DND-41 (cell line): ENCODE measurements around the gene TNS1.

Source experiments
- ATAC-seq: fragments of 200-7000 bp; cut with Tn5 transposase; 3 replicates; pipeline ENCODE4 v1.9.1; 2021; ENCODE audit warnings: low read depth; ENCODE audit not compliant: insufficient read depth
- DNase-seq: peaks from one replicate; pipeline ENCODE4 v3.0.0-alpha.2; 2020
- H2AFZ ChIP-seq: 2 replicates; pipeline ENCODE4 v1.6.0; 2012; ENCODE audit warnings: low read depth, low read length
- H3K27ac ChIP-seq: 2 replicates; pipeline ENCODE4 v1.5.1; 2012; ENCODE audit warnings: low read length, inconsistent platforms
- H3K27me3 ChIP-seq: fragments of 200-600 bp; sonication (generic); 2 replicates; pipeline ENCODE4 v1.6.0; 2012; ENCODE audit warnings: low read length, mild to moderate bottlenecking, inconsistent platforms; ENCODE audit not compliant: insufficient read depth, poor library complexity
- H3K36me3 ChIP-seq: 2 replicates; pipeline ENCODE4 v1.5.1; 2012; ENCODE audit warnings: low read length, inconsistent platforms; ENCODE audit not compliant: insufficient read depth
- H3K4me1 ChIP-seq: 2 replicates; pipeline ENCODE4 v1.5.1; 2012; ENCODE audit warnings: mild to moderate bottlenecking, low read length; ENCODE audit not compliant: insufficient read depth
- H3K4me2 ChIP-seq: 2 replicates; pipeline ENCODE4 v1.6.0; 2012; ENCODE audit warnings: mild to moderate bottlenecking, moderate library complexity, low read length, inconsistent platforms; ENCODE audit not compliant: insufficient read depth
- H3K4me3 ChIP-seq, 2 experiments: fragments of 200-600 bp in 1 of 2; shearing (Covaris generic) in 1 of 2; 2 replicates each; pipeline ENCODE4 v1.5.1; 2012 to 2016; ENCODE audit warnings: inconsistent platforms in 2 of 2, low read length in 2 of 2, mild to moderate bottlenecking in 2 of 2, low read depth in 1 of 2, moderate library complexity in 1 of 2
- H3K79me2 ChIP-seq: 2 replicates; pipeline ENCODE4 v1.6.0; 2012; ENCODE audit warnings: low read length, inconsistent platforms; ENCODE audit not compliant: insufficient read depth
- H3K9ac ChIP-seq: 2 replicates; pipeline ENCODE4 v1.6.0; 2012; ENCODE audit warnings: low read depth, mild to moderate bottlenecking, inconsistent platforms, low read length, moderate library complexity
- H3K9me3 ChIP-seq: 2 replicates; pipeline ENCODE4 v1.5.1; 2012; ENCODE audit warnings: low read length, moderate library complexity, mild to moderate bottlenecking, inconsistent platforms; ENCODE audit not compliant: insufficient read depth, severe bottlenecking
- H4K20me1 ChIP-seq: 2 replicates; pipeline ENCODE4 v1.6.0; 2012; ENCODE audit warnings: low read length; ENCODE audit not compliant: insufficient read depth
- EZH2 ChIP-seq: IDR thresholded peaks from 3 replicates; pipeline ENCODE4 v1.6.1; 2012; ENCODE audit warnings: borderline replicate concordance, low read depth, mild to moderate bottlenecking, moderate library complexity, low read length, inconsistent platforms; ENCODE audit not compliant: severe bottlenecking
- TF ChIP-seq, protein P1 (sequence below): IDR thresholded peaks from 2 replicates; pipeline ENCODE4 v1.5.1; 2012; ENCODE audit warnings: borderline replicate concordance, low read length, moderate library complexity, mild to moderate bottlenecking; ENCODE audit not compliant: poor library complexity, severe bottlenecking; ENCODE audit errors: extremely low read depth

TNS1 gene

DNA sequence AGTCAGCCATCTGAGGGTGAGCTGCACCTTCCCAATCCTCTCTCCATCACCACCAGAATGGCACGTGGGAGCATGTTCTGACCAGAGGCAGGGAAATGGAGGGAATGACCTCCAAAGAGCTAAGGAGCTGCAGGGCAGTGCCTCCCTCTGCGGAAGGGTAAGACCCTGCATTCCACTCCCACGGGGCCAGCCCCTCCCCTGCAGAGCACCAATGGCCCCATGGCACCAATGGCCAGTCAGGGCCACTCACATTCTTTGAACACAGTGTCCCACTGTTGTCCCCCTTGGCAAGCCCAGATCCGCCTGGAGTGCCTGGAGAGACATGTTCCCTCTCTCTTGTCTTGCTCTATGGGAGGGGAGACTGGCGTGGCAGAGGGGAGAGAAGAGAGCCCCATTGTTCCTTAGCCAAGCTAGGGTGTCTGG is 164.4 kb downstream of the TNS1 start:
- Histone ChIP-seq H3K4me3 (no peak overlapping the region), H3K9me3 (no peaks in the 10 kb centered on the region), H3K36me3 (no peaks in the 10 kb centered on the region), H3K4me1 (no peaks in the 10 kb centered on the region), H2AFZ (no peak overlapping the region), H3K79me2 (no peaks in the 10 kb centered on the region), H3K9ac (no peak overlapping the region), H3K27me3 (no peaks in the 10 kb centered on the region), H4K20me1 (no peaks in the 10 kb centered on the region), H3K4me2 (no peak overlapping the region), H3K27ac (no peak overlapping the region)
- ATAC-seq (no peak), DNase-seq (no peak)
- TF ChIP-seq, protein P1, sequence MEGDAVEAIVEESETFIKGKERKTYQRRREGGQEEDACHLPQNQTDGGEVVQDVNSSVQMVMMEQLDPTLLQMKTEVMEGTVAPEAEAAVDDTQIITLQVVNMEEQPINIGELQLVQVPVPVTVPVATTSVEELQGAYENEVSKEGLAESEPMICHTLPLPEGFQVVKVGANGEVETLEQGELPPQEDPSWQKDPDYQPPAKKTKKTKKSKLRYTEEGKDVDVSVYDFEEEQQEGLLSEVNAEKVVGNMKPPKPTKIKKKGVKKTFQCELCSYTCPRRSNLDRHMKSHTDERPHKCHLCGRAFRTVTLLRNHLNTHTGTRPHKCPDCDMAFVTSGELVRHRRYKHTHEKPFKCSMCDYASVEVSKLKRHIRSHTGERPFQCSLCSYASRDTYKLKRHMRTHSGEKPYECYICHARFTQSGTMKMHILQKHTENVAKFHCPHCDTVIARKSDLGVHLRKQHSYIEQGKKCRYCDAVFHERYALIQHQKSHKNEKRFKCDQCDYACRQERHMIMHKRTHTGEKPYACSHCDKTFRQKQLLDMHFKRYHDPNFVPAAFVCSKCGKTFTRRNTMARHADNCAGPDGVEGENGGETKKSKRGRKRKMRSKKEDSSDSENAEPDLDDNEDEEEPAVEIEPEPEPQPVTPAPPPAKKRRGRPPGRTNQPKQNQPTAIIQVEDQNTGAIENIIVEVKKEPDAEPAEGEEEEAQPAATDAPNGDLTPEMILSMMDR = no peak
- TF ChIP-seq EZH2 = no peak

DNA sequence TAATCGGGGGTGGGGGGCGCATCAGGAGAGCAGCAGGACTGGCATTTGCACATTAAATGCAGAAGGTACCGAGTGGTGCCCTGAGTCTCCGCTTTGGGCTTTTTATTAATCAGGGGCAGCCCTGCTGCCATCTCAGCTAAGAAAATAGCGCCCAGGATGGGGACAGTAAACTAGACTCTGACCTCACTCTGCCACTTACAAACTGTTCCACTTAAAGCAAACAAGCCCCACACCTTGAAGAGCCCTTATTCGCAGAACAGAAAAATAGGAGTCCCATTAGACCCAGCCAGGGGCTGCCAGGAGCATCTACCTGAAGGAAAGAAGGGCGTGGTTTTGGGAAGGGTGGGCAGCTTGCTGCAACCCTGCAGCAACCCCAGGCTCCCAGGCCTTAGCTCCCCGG is 165.3 kb downstream of the TNS1 start:
- Histone ChIP-seq H3K27ac (no peak overlapping the region), H3K79me2 (no peaks in the 10 kb centered on the region), H3K9ac (no peak overlapping the region), H4K20me1 (no peaks in the 10 kb centered on the region), H3K27me3 (peaks cover 1% of the 10 kb centered on the region), H3K4me2 (no peak overlapping the region), H3K36me3 (no peaks in the 10 kb centered on the region), H3K4me3 (no peak overlapping the region), H2AFZ (no peak overlapping the region), H3K4me1 (no peaks in the 10 kb centered on the region), H3K9me3 (no peaks in the 10 kb centered on the region)
- no peak for ATAC-seq
- no peak for DNase-seq
- TF ChIP-seq, protein P1 = no peak
- TF ChIP-seq EZH2 = no peak

DNA sequence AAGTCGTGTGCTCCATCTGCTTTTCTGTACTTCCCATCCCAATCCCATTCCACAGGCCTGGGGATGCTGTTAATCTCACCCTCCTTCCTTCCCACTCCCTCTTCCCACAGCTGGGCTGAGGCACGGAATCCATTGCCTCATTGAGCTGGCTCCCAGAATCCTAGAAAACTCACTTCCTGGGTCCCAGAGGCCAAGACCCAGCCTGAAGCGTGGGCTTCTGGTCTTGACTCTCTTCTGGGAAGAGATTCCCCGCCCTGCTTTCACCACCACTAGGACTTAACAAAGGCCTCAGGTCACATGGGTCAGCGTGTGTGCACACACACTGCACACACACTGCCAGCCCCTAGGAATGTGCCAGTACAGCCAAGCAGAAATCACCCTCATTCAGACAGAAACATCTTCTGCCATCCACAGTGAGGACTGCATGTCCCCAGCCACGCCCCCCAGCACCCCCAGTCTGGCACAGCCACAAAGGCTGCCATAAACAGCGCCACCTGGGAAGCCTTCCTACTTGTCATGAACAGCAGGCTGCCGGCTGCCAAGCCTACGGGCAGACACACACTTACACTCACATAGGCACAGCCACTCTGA is 165.8 kb downstream of the TNS1 start:
- Histone ChIP-seq H3K4me1 (no peaks in the 10 kb centered on the region), H3K27me3 (peaks cover 5% of the 10 kb centered on the region), H3K27ac (no peak overlapping the region), H3K9ac (no peak overlapping the region), H3K36me3 (no peaks in the 10 kb centered on the region), H3K4me3 (no peak overlapping the region), H3K79me2 (no peaks in the 10 kb centered on the region), H4K20me1 (no peaks in the 10 kb centered on the region), H3K4me2 (no peak overlapping the region), H2AFZ (no peak overlapping the region), H3K9me3 (no peaks in the 10 kb centered on the region)
- DNase-seq = no peak
- no peak for ATAC-seq
- TF ChIP-seq, protein P1 = no peak
- TF ChIP-seq EZH2 = no peak
